Measurements from ENCODE around the gene TRPM4. TPM values are rescaled to one million over a fixed set of nuclear protein-coding genes. Genes with fewer than 3 reads are reported as not detected.

Gene TRPM4
- total and polyA plus RNA-seq, 2 of the 8 experiments (the other 6 are each of a cell fraction or from before 2014, with no cell fraction given) = 11.3 to 13.3 TPM

DNA sequence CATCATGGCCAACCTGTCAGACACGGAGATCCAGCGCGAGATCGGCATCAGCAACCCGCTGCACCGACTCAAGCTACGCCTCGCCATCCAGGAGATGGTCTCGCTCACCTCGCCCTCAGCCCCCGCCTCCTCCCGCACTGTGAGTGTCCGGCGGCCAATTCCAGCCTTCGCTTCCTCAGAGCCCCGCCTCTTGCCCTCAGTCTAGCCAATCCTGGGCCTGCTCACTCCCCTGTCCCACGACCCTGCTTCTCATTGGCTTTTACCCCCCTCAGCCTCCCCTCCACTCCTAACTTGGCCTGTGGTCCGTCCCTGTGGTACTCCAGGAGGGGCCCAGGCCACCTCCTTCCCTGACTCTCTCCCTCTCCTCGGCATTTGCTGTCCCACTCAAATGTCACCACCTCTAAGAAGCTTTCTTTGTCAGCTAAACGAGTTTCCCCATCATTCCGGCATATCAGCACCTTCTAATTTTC, 14.7 kb upstream of the TRPM4 start (continued):
- TF ChIP-seq JUN (IDR thresholded peaks at IDR 0.05; ENCODE audit: low read depth, low read length) (no peak), CBX5 (IDR thresholded peaks at IDR 0.05; ENCODE audit: low read depth, low read length) (no peak), EZH2 (IDR thresholded peaks at IDR 0.05; ENCODE audit: low read depth, low read length, severe bottlenecking) (no peak), KDM5A (IDR thresholded peaks at IDR 0.05; ENCODE audit: low read length) (no peak), RBBP5 (IDR thresholded peaks at IDR 0.05; ENCODE audit: borderline replicate concordance, low read depth, low read length) (no peak), GABPA (IDR thresholded peaks at IDR 0.05; ENCODE audit: borderline replicate concordance, insufficient read depth, low read length) (no peak), JUND (IDR thresholded peaks at IDR 0.05; ENCODE audit: low read length) (no peak), SAP30 (IDR thresholded peaks at IDR 0.05; ENCODE audit: insufficient read depth, insufficient replicate concordance, low read length) (no peak), TAF1 (IDR thresholded peaks at IDR 0.05; ENCODE audit: low read depth, low read length) (0 out of 2 replicates have a peak, but pooled peaks have one; percentile 15), BRCA1 (IDR thresholded peaks at IDR 0.05; ENCODE audit: low read depth, low read length) (no peak), EP300 (IDR thresholded peaks at IDR 0.05; ENCODE audit: borderline replicate concordance in 1 of 2, low read depth in 2 of 2, low read length in 2 of 2) (no peak), BACH1 (IDR thresholded peaks at IDR 0.05; ENCODE audit: low read length) (no peak), BCL11A (IDR thresholded peaks at IDR 0.05; ENCODE audit: low read depth in 2 of 2, low read length in 2 of 2) (no peak), SP4 (IDR thresholded peaks at IDR 0.05; ENCODE audit: low read length) (0 out of 2 replicates have a peak, but pooled peaks have one; percentile 33), POU5F1 (IDR thresholded peaks at IDR 0.05; ENCODE audit: low read depth, low read length) (no peak), MAFK (IDR thresholded peaks at IDR 0.05; ENCODE audit: low read depth, low read length) (no peak)
- TF ChIP-seq, protein P1, sequence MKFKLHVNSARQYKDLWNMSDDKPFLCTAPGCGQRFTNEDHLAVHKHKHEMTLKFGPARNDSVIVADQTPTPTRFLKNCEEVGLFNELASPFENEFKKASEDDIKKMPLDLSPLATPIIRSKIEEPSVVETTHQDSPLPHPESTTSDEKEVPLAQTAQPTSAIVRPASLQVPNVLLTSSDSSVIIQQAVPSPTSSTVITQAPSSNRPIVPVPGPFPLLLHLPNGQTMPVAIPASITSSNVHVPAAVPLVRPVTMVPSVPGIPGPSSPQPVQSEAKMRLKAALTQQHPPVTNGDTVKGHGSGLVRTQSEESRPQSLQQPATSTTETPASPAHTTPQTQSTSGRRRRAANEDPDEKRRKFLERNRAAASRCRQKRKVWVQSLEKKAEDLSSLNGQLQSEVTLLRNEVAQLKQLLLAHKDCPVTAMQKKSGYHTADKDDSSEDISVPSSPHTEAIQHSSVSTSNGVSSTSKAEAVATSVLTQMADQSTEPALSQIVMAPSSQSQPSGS (IDR thresholded peaks at IDR 0.05; ENCODE audit: low read length) = no peak
- TF ChIP-seq, protein P2, sequence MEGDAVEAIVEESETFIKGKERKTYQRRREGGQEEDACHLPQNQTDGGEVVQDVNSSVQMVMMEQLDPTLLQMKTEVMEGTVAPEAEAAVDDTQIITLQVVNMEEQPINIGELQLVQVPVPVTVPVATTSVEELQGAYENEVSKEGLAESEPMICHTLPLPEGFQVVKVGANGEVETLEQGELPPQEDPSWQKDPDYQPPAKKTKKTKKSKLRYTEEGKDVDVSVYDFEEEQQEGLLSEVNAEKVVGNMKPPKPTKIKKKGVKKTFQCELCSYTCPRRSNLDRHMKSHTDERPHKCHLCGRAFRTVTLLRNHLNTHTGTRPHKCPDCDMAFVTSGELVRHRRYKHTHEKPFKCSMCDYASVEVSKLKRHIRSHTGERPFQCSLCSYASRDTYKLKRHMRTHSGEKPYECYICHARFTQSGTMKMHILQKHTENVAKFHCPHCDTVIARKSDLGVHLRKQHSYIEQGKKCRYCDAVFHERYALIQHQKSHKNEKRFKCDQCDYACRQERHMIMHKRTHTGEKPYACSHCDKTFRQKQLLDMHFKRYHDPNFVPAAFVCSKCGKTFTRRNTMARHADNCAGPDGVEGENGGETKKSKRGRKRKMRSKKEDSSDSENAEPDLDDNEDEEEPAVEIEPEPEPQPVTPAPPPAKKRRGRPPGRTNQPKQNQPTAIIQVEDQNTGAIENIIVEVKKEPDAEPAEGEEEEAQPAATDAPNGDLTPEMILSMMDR (IDR thresholded peaks at IDR 0.05; ENCODE audit: control extremely low read depth in 1 of 3, insufficient read depth in 1 of 3, low read depth in 1 of 3, low read length in 3 of 3) = no peak
- TF ChIP-seq, protein P3, sequence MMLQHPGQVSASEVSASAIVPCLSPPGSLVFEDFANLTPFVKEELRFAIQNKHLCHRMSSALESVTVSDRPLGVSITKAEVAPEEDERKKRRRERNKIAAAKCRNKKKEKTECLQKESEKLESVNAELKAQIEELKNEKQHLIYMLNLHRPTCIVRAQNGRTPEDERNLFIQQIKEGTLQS (IDR thresholded peaks at IDR 0.05; ENCODE audit: insufficient read depth, low read depth, low read length) = no peak
- TF ChIP-seq, protein P4, sequence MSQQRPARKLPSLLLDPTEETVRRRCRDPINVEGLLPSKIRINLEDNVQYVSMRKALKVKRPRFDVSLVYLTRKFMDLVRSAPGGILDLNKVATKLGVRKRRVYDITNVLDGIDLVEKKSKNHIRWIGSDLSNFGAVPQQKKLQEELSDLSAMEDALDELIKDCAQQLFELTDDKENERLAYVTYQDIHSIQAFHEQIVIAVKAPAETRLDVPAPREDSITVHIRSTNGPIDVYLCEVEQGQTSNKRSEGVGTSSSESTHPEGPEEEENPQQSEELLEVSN (IDR thresholded peaks at IDR 0.05) = peak; percentile 27; the same call in 1 of the 2 replicates
